MG63 (cell line): ENCODE results near the gene GRWD1. TPM values are rescaled to one million over a fixed set of nuclear protein-coding genes. Genes with fewer than 3 reads are reported as not detected.
"Not testable (repeated sequence)": the region's sequence is repeated elsewhere in the genome, so short reads cannot be mapped to it uniquely, and the experiment has no call there.

Experiments
- DNase-seq: peaks from one replicate; pipeline ENCODE4 v3.0.0-alpha.2; 2020
- H3K27me3 ChIP-seq: fragments of 250-450 bp; sonication (Bioruptor Pico); 2 replicates; pipeline ENCODE4 v1.5.1; 2020; ENCODE audit warnings: mild to moderate bottlenecking, moderate library complexity
- H3K36me3 ChIP-seq: fragments of 250-450 bp; sonication (Bioruptor Pico); 2 replicates; pipeline ENCODE4 v1.5.1; 2020; ENCODE audit warnings: mild to moderate bottlenecking, moderate library complexity
- H3K4me3 ChIP-seq: fragments of 250-450 bp; sonication (Bioruptor Pico); 2 replicates; pipeline ENCODE4 v1.5.1; 2020; ENCODE audit warnings: mild to moderate bottlenecking, moderate library complexity
- H3K9me3 ChIP-seq: fragments of 250-450 bp; sonication (Bioruptor Pico); 2 replicates; pipeline ENCODE4 v1.5.1; 2020; ENCODE audit warnings: mild to moderate bottlenecking, moderate library complexity
- total RNA-seq: library from RNA; depleted of rRNA; stranded (reverse); fragments of >200 nt; shearing (Covaris generic); gene quantifications from 2 replicates; pipeline ENCODE4 v1.2.3, GENCODE V29; 2014; ENCODE audit warnings: low replicate concordance

Gene GRWD1
- total RNA-seq, 1 experiment from 2014 or later: 138 TPM

DNA sequence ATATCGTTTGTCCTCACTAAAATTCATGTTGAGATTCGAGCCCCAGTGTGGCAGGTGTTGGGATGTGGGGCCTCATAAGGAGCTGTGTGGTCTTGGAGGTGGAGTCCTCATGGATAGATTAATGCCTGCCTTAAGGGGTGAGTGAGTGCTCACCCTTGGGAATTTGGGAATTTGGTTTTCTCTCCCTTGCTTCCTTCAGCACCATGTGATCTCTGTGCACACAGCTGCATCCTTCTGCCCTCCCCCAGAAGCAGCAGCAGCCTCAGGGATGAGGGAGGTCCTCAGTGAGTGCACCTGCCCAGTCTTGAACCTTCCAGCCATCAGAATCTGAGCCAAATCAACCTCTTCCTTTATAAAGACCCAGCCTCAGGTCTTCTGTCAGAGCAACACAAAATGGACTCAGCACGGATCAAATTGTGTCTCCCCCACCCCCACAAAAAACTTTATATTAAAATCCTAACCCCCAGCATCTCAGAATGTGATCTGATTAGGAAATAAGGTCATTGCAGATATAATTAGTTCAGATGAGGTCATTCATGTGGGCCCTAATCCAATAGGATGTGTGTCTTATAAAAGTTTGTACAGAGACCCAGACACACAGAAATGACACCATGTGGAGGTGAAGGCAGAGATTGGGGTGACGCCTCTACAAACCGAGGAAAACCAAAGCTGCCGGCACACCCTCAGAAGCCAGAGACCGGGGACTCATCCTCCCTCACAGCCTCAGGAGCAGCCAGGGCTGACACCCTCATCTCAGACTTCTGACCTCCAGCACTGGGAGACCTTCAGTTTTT lies 36.3 kb downstream of the GRWD1 start:
- Histone ChIP-seq H3K36me3 (peaks cover 36% of the 10 kb centered on the region), H3K27me3 (no peaks in the 10 kb centered on the region), H3K4me3 (no peak overlapping the region), H3K9me3 (no peaks in the 10 kb centered on the region)
- DNase-seq: no peak

DNA sequence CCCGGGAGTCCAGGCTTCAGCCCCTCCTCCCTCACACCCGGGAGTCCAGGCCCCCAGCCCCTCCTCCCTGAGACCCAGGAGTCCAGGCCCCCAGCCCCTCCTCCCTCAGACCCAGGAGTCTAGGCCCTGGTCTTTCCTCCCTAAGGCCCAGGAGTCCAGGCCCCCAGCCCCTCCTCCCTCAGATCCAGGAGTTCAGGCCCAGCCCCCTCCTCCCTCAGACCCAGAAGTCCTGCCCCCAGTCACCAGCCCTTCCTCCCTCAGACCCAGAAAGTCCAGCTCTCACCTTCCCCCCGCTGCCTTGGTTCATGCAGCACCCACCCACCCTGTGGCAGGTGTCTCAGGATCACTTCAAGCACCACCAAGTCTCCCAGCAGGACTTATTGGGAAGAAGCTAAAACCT lies 37.5 kb downstream of the GRWD1 start:
- no peak overlapping the region for H3K4me3 ChIP-seq
- no peak for DNase-seq
- no peaks in the 10 kb centered on the region for H3K27me3 ChIP-seq
- H3K9me3 ChIP-seq: no peaks in the 10 kb centered on the region
- peaks cover 25% of the 10 kb centered on the region for H3K36me3 ChIP-seq

DNA sequence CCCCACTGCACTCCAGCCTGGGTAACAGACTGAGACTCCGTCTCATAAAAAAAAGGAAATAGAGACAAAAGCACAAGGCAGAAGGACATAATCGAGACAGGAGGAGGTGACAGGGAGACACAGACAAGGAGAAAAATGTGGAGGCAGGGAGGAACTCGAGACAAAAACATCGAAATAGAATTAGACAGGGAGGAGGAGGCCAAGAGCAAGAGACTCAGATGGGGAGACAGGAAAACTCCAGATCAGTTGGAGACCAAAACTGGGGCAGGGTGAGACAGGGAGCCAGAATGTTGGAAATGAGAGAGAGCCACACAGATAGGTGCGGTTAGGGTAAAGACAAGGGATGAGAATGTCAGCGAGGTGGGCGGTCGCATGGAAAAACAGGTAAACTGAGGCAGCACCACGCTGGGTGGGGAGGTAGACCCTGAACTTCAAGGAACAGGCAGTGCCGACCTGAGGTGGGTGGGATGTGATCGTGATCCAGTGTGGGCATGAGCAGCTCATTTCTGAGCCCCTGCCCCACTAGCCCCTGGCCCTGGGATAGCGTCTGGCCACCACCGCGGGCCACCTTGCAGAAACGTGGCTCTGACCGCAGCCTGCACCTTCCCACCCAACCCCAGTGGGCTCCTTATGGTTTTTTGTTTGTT lies 38.6 kb downstream of the GRWD1 start:
- DNase-seq: no peak
- H3K36me3 ChIP-seq: peaks cover 20% of the 10 kb centered on the region
- H3K27me3 ChIP-seq: no peaks in the 10 kb centered on the region
- no peak overlapping the region for H3K4me3 ChIP-seq
- H3K9me3 ChIP-seq: no peaks in the 10 kb centered on the region

DNA sequence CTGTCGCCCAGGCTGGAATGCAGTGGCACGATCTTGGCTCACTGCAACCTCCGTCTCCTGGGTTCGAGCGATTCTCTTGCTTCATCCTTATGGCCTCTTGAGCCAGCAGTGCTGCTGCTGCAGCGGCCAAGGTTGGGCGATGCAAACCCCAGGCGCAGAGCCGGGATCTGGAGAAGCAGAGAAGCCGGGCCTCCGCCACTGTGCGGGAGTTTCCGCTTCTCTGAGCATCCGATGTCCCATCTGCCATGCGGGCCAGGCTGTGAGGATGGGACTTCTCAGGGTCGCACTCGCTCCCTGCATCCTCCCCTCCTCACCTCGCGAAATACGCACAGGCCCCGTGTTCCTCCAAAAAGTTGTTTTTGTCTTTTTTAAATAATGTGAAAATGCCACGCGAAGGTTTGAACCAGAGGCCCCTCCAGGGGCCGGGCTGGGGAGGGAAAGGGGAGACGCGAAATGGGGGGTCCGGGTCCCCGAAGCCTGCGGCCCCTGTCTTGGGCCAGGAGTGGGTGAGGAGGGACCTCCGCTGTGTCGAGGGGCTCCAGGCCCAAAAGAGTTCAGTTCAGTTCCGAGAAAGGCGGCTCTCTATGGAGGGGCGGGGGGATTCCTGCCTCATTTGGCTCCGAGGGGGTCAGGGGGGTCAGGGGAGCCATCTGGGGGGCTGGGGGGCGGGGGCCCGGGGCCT lies 39.3 kb downstream of the GRWD1 start:
- no peaks in the 10 kb centered on the region for H3K9me3 ChIP-seq

DNA sequence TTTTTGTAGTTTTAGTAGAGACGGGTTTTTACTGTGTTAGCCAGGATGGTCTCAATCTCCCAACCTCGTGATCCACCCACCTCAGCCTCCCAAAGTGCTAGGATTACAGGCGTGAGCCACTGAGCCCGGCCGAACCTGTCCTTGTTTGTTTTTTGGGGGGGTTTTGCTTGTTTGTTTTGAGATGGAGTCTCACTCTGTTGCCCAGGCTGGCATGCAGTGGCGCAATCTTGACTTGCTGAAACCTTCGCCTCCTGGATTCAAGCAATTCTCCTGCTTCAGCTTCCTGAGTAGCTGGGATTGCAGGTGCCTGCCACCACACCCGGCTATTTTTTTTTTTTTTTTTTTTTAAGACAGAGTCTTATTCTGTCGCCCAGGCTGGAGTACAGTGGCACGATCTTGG lies 40.9 kb downstream of the GRWD1 start:
- H3K4me3 ChIP-seq, DNase-seq, H3K9me3 ChIP-seq, H3K36me3 ChIP-seq, H3K27me3 ChIP-seq: not testable (repeated sequence)

More for the DNA sequence above, 39.3 kb downstream of the GRWD1 start:
- no peaks in the 10 kb centered on the region for H3K27me3 ChIP-seq
- H3K4me3 ChIP-seq: no peak overlapping the region
- no peak for DNase-seq
- H3K36me3 ChIP-seq: peaks cover 13% of the 10 kb centered on the region

DNA sequence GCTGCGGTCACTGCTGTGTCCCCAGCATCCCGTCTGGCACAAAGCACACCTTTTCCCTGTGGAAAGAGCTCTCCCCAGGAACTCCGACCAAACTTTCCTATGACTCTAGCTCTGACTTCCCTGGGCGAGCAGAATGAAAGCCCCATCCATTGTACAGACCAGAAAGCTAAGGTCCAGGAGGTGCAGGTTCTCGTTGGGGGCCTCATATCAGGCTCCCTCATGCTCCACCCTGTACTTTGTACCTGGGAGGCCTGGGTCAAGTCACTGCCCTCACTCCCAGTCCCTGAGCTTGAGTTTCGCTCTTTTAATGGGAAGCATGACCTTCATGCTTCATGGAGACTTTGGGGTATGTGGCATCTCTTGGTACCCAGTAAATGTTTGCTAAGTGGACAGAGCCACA lies 41.8 kb downstream of the GRWD1 start:
- no peaks in the 10 kb centered on the region for H3K9me3 ChIP-seq
- H3K27me3 ChIP-seq: no peaks in the 10 kb centered on the region
- DNase-seq: no peak
- no peak overlapping the region for H3K4me3 ChIP-seq
- no peaks in the 10 kb centered on the region for H3K36me3 ChIP-seq

DNA sequence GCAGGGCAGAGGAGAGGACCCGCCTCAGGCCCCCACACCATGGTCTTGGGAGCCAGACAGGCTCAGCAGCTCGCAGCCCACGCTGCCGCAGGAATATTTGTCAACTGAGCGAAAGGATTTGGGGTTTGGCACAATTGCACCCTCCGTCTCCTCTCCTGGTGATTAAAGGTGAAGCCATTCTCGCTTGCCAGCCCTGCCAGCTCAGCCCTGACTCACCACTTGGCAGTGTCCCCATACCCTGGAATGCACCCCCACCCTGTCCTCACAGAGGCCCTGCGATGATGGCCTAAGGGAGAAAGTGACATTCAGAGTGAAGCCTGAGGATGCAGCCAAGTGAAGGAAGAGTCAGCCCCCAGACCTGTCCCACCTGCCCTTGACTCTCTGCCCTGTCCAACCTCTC lies 42.2 kb downstream of the GRWD1 start:
- no peaks in the 10 kb centered on the region for H3K27me3 ChIP-seq
- peak; percentile 94 for DNase-seq
- no peaks in the 10 kb centered on the region for H3K36me3 ChIP-seq
- H3K9me3 ChIP-seq: no peaks in the 10 kb centered on the region
- H3K4me3 ChIP-seq: no peak overlapping the region

DNA sequence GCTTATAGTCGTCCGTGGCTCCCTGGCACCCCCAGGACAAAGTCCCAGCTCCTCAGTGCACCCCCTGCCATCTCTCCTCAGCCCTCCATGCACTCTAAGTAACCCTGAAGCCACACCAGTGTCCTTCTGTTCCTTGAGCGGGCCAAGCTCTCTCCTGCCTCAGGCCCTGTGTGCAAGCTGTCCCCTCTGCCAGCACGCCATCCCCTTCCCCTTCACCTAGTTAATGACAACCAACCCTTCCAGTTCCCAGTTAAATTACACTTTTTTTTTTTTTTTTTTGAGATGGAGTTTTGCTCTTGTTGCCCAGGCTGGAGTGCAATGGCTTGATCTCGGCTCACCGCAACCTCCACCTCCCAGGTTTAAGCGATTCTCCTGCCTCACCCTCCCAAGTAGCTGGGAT lies 42.7 kb downstream of the GRWD1 start:
- not testable (repeated sequence) for DNase-seq, H3K4me3 ChIP-seq

DNA sequence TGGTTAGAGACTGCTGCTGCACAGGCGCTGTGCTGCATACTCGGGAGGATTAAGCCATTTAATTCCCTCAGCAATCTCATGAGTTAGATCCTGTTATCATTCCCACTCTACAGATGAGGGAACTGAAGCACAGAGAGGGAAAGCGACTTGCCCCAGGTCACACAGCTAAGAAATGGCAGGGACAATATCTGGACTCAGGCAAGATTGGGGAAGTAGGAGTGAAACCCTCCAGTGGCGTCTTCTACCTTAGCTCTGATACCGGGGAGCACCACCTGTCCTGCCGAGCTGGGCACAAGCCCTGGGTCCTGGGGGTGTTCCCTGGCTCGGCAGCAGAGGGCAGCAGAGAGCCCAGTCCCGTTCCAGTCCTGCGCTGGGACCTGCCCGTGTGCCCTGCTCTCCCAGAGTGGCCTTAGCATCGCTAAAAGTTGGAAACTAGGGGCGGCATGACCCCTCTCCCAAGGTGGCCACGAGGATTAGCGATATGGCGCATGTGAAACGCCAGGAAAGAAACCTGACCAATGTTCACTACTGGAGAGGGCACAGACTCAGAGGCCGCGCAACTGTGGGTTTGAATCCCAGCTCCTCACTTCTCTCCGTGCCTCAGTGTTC lies 43.9 kb downstream of the GRWD1 start:
- H3K4me3 ChIP-seq: no peak overlapping the region
- no peaks in the 10 kb centered on the region for H3K36me3 ChIP-seq
- no peaks in the 10 kb centered on the region for H3K9me3 ChIP-seq
- peak; percentile 68 for DNase-seq
- no peaks in the 10 kb centered on the region for H3K27me3 ChIP-seq

More for the DNA sequence above, 42.7 kb downstream of the GRWD1 start:
- not testable (repeated sequence) for H3K36me3 ChIP-seq, H3K9me3 ChIP-seq, H3K27me3 ChIP-seq

DNA sequence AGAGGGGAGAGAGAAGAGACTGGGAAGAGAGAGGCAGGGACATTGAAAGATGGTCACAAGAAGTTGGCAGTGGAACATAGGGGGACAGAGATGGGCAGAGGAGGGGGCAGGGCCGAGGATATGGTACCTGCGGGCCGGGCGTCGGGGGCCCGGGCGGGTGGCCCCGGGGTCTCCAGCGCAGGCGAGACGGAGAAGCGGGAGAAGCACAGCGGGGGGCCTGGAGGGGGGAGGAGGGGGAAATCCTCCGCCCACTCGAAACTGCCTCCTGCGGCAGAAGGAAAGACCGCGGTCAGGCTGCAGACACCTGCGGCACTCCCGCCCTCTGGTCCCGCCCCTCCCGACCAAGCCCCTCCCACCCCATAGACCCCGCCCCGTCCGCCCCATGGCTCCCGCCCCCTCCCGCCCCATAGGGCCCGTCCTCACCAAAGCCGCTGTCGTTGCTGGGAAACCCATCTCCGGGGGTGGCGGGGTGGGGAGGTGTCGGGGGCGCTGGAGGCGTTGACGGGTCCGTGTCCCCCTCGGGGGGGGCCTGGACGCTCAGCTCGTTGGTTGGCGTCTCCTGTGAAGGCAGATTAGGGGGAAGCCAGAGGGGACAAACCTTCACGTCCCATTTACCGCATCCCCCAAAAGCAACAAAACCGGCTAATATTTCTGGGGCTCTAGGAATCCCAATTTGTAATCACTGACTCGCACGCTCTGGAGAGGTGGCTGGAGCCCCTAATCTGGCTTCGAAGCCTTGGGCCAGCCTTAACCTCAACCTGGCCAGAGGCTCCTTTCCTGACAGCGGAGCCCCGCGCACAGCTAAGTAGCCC lies 45.4 kb downstream of the GRWD1 start:
- Histone ChIP-seq H3K4me3 (no peak overlapping the region), H3K27me3 (no peaks in the 10 kb centered on the region), H3K9me3 (no peaks in the 10 kb centered on the region), H3K36me3 (no peaks in the 10 kb centered on the region)
- DNase-seq: no peak

DNA sequence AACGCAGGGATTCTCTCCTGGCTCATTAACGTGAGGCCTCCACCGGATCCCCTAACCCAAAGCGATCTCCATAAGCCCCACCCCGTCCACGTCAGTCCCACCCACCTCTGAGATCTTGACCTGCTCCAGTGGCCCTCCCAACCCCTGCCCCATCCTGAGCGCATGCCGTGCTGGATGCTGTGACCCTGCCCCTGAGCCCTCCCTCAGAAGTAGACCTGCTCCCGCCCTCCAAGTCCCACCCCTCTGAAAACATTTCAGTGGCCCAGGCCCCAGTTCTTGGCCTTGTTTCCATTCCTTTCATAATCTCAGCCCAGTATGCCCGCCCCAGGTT lies 46.0 kb downstream of the GRWD1 start:
- DNase-seq: no peak
- no peaks in the 10 kb centered on the region for H3K36me3 ChIP-seq

DNA sequence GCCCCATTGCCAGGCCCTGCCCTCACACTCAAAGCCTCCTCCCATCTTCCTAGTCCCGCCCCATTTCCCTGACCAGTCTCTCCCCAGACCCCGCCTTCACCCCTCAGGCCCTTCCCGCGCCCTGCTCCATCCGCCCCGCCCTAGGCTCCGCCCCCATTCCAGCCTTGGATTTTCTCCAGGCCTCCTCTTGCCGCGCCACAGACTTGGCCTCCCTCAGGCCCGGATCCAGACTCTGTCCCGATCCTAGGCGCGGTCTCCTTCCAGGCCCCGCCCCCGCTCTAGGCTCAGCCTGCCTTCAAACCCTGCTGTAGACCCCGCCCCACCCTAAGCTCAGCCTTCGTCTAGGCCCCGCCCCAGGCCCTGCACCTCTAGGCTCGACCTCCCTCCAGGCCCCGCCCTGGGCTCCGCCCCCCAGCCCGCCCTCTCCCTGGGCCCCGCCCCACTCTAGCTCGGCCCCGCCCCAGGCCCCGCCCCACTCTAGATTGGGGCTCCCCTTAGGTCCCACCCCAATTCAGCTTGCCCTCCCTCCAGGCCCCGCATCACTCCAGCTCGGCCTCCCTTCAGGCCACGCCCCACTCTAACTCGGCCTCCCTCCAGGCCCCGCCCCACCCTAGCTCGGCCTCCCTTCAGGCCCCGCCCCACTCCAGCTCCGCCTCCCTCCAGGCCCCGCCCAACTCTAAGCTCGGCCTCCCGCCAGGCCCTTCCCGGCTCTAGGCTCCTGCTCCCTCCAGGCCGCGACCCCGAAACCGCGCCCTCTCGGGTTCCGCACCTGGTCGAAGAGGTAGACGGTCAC lies 47.3 kb downstream of the GRWD1 start:
- H3K36me3 ChIP-seq: no peaks in the 10 kb centered on the region
- H3K4me3 ChIP-seq: peak overlapping the region; percentile 28
- no peaks in the 10 kb centered on the region for H3K9me3 ChIP-seq
- peaks cover 6% of the 10 kb centered on the region for H3K27me3 ChIP-seq
- DNase-seq: peak; percentile 94

More for the DNA sequence above, 46.0 kb downstream of the GRWD1 start:
- Histone ChIP-seq H3K27me3 (no peaks in the 10 kb centered on the region), H3K9me3 (no peaks in the 10 kb centered on the region), H3K4me3 (no peak overlapping the region)

DNA sequence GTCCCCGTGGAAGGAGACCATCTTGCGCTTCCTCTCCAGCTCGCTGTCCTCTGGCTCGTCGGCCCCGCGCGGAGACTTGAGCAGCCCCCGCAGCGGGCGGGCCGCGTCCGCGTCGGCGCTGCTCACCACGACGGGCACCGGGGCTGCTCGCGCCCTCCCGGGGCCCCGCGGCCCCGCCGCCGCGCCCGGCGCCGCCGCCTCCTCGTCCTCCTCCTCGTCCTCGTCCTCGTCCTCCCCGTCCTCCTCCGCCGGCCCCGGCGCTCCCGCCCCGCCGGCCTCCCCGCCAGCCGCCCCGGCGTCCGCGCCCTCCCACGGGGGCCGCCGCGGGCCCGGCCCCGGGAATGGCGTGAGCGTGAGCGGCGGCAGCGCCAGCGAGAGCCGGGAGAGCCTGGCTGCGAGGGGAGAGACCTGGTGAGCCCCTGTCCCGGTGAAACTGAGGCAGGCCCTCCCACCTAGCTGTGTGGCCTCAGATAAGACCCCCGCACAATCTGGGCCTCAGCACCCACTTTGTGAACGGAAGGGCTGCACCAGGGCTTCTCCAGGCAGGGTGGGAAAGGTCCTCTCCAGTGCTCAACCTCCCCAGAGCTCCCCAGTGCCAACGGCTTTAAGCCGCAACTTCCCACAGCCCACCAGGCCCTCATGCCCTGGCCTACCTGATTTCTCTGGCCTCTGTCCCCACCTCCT lies 48.1 kb downstream of the GRWD1 start:
- H3K27me3 ChIP-seq: peaks cover 11% of the 10 kb centered on the region
- no peak for DNase-seq
- no peaks in the 10 kb centered on the region for H3K36me3 ChIP-seq
- peak overlapping the region; percentile 26; the same call in 1 of the 2 replicates for H3K4me3 ChIP-seq
- no peaks in the 10 kb centered on the region for H3K9me3 ChIP-seq

DNA sequence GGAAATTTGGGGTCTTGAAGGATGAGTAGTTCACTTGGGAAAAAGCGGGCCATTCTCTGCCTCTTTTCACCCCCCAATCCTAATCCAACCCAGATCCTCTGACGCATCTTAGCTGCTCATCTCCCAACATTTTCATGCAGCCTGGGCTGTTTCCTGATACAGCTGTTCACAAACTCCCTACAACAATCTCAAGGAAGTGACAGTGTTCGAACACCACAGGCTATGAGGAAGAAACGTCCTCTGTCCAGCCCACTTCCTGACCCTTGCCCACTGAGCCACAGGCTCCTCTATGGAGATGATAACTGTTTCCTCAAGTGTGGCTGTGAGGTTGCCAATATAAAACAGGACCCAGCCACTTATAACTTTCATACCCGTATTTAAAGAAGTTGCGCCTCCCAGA lies 49.6 kb downstream of the GRWD1 start:
- H3K9me3 ChIP-seq: no peaks in the 10 kb centered on the region
- peaks cover 26% of the 10 kb centered on the region for H3K27me3 ChIP-seq
- no peak for DNase-seq
- H3K36me3 ChIP-seq: no peaks in the 10 kb centered on the region
- no peak overlapping the region for H3K4me3 ChIP-seq

DNA sequence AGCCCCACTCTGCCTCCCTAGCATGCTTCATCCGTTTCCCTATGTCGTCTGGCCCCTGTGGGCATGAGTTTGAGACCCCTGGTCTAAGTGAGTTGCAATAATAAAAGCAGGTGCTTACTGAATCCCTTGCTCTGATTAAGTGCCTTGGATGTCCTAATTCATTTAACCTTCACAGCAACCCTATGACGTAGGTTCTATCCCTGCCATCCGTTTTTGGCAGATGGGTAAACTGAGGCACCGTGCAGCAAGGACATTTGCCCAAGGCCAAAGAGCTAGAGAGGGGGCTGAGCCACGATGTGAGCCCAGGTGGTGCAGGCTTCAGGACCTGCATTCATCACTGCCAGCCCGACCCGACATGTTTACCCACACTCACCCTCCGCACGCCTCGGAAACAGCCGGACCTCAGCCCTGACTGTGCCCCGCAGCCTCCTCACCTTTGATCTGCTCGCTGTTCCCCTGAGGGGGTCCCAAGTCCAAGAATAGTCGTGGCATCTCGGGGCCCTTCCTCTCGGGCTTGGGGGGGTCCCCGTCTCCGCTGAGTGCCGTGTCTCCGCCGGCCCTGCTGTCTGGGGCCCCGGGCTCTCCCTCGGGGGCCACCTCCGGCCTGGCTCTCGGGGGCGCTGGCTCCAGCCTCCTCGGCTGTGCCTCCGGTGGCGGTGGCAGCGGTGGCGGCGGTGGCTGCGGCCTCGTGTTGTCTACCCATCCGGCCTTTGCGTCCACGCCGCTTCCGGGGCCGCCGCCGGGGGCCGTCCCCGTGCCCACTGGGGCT lies 51.4 kb downstream of the GRWD1 start:
- no peak overlapping the region for H3K4me3 ChIP-seq
- DNase-seq: no peak
- H3K36me3 ChIP-seq: no peaks in the 10 kb centered on the region
- peaks cover 37% of the 10 kb centered on the region for H3K27me3 ChIP-seq
- no peaks in the 10 kb centered on the region for H3K9me3 ChIP-seq
